ENCODE data around the gene BTN3A1.
A peak's percentile ranks its signal among the peaks of the same experiment; 100 is the strongest.
"Not testable (repeated sequence)": the region's sequence is repeated elsewhere in the genome, so short reads cannot be mapped to it uniquely, and the experiment has no call there.

Gene BTN3A1

DNA sequence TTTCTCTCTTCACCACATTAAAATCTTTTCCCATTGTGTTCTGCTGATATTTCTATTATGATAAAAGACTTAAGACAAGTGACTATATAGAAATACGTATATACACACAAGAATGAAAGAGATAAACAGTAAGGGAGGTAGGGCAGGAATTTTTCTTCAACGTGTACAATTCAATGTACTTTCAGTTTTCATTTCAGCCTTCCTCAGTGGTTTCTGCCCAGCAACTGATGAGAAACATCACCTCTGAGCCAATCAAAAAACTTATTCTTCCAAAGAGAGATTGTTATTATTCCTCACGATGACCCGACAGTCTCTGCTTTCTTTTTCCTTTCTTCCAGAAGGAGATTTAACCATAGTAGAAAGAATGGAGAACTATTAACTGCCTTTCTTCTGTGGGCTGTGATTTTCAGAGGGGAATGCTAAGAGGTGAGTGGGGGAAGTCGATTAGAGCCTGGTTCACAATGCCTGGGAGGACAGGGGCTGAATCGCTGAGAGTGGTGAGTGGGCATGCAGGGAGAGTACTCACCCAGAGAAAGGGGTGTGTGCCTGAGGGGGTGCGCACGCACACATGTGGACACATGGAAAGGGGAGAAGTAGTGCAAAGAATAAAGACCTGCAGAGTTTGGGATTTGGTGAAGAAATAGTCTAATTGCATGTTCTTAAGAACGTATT lies at the start of gene BTN3A1:
Gene BTN3A1, plus strand, starts transcription at position 289 of the 672 bp plus-strand sequence. CDS start 3,289 bp downstream, outside the sequence.
- DNase-seq: peak; percentile 69 to 88

DNA sequence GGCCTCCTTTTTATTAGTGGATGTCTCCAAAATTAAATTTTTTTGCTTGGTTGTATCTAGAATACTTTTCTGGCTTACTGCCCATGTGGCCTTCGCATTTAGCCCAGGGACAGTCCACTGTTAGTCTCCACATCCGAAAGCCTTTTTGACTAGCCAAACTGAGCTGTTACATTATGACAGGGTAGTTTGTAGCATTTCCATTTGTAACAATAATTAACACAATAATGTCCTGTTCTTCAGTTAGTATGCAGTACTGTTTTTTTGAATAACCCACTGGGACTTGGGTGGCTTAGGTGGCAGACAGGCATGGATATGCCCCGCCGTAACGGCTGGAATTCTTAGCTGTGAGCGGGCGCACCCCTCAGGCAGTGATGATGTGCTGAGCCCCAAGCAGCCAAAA lies 49.8 kb upstream of the BTN3A1 start:
- no peak for DNase-seq

DNA sequence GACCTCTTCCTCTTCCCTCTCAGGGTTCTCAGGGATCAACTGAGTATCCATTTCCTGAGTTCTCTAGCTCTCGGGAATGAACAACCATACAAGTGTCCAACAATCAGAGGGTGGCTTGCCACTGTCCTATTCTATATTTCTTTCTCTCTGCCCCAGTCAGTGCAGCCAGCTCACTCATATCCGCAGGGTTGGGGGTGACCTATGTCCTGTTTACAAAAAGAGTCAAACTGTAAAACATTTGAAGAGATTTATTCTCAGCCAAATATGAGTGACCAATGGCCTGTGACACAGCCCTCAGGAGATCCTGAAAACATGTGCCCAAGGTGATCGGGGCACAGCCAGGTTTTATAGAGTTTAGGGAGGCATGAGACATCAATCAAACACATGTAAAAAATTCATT lies 47.9 kb upstream of the BTN3A1 start:
- no peak for DNase-seq

DNA sequence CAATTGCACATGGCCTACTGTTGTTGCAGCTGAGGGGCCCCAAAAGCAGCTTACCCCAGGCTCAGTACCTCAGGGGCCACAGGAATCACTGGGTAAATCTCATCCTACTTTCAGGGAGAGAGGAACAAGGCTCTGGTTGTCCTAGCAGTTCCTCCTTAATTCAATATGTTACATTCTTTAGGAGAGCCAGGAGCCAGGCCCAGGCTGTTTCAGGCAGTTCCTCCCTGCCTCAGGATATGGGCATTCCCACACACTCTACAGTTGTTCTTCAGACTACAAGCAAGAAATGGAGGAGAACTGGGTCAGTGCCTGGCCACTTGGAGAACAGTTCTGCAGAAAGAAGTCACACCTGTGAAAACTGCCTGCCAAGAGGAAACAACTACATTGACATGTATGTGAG lies 46.7 kb upstream of the BTN3A1 start:
- no peak for DNase-seq

DNA sequence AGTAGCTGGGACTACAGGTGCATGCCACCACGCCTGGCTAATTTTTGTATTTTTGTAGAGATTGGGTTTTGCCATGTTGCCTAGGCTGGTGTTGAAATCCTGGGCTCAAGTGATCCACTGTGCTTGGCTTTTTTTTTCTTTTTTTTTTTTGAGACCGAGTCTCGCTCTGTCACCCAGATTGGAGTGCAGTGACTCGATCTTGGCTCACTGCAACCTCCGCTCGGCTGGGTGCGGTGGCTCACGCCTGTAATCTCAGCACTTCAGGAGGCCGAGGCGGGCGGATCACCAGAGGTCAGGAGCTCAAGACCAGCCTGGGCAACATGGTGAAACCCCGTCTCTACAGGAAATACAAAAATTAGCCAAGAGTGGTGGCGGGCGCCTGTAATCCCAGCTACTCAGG lies 44.5 kb upstream of the BTN3A1 start:
- not testable (repeated sequence) for DNase-seq

DNA sequence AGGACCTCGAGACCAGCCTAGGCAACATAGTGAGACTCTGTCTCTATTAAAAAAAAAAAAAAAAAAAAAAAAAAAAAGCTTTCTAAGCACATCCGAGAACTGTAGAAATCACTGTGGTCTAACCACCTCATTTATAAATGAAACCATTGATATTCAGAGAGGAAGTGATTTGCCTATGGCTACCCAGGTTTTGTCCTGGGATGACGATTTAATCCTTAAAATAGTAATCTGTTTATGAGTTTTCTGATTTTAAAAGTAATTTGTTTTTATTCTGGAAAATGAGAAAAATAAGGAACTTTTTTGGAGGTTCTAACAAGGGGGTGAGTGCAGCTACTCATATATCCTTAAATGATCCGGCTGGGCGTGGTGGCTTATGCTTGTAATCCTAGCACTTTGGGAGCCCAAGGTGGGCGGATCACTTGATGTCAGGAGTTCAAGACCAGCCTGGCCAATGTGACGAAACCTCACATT lies 43.5 kb upstream of the BTN3A1 start:
- DNase-seq: peak in 1 of 2 donors; percentile 37

DNA sequence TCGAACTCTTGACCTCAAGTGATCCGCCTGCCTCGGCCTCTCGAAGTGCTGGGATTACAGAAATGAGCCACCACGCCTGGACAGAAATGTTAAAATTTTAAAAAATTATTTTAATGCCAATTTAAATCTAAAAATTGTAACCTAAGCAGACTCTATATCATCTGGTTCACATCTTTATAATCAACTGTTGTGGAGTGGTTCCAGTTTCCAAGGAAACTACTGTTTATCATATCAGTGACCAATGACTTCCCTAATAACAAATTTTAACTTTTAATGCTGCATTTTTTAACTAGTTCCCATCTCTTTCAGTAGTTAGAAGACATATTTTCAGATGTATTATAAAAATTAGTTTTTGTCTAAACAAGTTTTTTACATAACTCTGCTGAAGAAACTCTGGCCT lies 42.3 kb upstream of the BTN3A1 start:
- DNase-seq: no peak

DNA sequence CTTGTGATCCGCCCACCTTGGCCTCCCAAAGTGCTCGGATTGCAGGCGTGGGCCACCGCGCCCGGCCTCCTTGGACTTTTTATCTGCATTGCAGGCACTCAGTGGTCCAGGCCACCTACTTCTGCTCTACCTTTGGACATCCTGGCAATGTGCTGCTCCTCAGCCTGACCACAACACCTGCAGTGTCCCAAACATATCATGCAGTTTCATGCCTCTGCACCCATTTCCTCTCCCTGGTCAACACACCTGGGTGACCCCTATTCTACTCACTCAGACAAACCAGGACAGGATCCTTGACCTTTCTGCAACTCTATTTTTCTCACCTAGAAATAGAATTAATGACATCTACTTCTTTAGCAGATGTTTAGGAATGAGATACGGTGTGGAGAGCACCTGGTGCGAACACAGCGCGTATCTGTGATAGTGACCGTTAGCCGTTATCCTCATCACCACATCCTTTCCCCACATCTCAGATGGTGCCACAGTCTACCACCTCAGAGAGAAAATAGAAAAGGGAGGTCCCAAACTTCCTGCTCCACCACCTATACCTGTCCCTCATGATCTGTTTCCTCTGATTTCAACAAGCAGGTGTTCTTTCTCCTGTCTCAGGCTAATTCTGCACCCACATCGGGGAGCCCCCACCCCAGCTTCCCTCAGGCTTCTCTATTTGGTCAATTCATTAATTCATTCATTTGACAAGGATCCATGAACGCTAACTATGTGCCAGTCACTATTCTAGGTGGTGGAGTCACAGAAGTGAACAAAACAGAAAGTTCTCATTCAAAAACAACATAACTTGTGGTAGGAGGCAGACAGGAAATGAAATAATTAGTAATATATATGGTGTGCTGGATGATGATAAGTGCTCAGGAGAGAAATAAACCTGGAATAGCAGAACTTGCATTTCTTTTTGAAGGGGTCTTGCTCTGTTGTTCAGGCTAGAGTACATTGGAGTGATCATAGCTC lies 41.3 kb upstream of the BTN3A1 start:
- DNase-seq: peak in 1 of 2 donors; percentile 50

DNA sequence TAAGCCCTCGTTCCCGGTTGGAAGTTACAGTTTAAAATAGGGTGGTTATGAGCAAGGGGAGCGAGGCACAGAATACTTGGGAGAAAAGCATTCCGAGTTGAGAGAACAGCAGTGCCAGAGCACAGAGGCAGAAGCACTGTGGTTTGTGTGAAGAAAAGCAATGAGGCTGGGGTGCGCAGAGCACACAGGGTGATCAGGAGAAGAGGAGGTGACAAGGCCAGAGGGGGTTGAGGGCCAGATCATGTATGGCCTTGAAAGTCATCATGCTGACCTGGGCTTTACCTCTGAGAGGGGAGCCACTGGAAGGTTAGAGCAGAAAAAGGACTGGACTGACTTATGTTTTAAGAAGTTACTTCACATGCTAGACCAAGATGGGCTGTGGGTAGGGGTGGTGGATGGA lies 40.5 kb upstream of the BTN3A1 start:
- no peak for DNase-seq

DNA sequence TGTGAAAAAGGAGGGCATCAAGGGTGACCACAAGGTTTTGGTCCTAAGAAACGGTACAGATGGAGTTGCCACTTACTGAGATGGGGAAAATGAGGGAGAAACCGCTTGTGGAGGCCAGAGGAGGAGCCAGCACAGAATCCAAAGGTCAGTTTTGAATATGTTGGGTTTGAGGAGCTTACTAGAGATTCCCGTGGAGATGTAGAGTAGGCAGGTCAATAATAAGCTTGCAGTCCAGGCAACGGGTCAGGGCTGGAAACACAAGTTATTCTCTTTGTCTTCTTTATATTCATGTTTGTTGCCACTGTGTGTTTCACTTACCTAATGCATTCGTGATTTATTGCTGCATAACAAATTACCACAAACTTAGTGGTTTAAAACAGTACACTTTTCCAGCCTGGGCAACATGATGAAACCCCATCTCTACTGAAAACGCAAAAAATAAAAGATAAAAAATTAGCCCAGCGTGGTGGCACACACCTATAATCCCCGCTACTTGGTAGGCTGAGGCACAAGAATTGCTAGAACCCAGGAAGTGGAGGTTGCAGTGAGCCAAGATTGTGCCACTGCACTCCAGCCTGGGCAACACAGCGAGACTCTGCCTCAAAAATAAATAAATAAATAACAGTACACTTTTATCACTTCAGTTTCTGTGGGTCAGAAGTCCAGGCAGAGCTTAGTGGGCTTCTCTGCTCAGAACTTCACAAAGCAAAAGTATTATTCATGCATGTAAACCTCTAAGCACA lies 39.8 kb upstream of the BTN3A1 start:
- DNase-seq: no peak

DNA sequence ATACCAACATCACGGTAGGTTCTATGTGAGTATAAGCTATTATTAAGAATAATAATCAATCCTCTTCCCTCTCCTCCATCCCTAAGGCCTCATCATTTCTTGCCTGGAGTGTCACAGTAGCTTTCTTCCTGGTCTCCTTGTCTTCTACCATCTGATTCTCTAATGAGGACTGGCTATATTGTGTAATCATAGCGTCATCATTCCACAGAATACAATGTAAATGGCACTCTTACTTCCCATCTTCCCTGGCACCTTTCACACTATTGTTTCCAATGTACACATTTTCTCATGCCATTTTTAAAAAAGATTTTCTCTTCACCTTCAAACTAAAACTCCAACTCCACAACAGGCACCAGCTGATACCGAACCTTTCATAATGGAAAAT lies 39.2 kb upstream of the BTN3A1 start:
- DNase-seq: no peak

DNA sequence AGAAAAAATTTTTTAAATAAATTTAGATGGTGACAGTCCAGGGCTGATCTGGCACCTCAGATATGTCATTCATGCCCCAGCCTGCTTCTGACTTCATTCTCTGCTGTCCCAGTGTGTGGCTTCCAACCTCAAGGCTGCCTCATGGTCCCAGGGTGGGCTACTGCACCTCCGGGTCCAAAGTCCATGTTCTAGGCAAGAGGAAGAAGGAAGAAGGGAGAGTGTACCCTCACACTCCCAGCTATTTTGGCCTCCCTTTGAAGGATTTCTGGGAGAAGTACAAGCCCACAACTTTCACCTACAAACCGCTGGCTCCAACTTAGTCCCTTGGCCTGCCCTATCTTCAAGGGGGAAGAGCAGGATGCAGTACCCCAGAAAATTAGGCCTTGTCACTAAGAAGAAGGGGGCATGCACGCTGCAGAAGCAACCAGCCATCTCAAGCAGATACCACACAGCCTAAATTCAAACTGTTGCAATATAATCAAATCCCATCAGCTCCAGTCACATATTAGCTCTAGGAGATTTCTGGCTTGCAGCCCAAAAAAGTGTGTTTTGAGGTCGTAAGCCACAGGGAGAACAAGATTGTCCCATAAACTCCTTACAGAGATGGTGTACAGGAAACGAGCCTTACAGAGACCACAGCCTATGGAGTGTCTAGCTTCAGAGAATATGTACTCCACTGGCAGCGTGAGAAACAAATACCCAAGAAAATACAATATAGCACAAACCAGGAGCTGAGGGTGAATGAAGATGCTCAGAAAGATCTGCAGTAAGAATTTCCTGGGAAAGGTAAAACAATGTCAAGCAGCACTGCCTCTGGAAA lies 38.0 kb upstream of the BTN3A1 start:
- peak in 1 of 2 donors; percentile 43 for DNase-seq

DNA sequence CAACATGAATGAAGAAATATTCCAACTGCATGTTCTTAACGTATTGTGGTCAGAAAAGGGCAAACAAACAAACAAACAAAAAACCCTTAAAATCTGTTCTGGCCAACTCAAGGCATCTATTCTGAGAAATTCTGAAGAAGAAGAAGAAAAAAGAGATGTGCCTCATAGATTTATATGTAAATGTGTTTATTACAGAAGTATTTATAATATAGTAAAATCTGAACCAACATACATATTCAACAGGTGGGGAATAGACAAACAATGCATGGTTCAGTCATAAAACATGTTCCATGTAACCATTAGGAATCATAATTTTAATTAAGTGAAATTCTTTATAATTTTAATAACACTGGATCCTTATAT lies 36.5 kb upstream of the BTN3A1 start:
- DNase-seq: no peak

DNA sequence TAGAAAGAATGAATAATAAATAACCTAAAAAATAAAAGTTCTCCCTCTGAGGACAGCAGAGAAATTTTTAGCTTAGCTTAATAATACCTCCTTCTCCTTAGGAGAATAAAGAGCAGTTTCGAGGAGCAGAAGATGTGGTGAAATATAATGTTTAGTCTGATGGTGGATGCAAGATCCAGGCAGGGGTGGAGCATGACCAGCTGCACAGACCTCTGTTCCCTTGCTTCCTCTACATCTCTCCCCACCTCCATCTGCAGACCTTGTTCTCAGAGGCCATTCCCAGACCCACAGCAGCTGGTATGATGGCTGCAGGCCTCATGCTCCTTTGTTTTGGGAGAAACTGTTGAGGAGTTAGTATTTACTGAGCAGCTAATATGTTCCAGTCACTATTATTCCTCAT lies 35.6 kb upstream of the BTN3A1 start:
- no peak for DNase-seq

DNA sequence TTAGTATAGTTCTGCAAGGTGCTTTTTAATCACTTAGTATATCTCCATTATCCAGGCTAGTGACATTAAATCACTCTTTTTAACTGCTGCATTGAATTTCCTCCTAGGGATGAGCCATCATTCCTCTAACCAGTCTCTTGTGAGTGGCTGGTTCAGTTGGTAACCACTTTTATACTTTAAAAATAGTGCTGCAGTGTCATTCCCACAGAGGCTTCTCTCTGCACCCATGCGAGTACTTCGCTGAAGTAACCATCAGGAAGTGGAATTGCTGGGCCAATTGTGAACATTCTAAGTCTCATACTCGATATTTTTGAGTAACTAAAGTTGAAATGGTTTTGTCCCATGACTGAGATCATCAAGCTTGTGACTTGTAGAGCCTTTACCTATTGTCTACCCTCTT lies 35.0 kb upstream of the BTN3A1 start:
- DNase-seq: peak in 1 of 2 donors; percentile 32

DNA sequence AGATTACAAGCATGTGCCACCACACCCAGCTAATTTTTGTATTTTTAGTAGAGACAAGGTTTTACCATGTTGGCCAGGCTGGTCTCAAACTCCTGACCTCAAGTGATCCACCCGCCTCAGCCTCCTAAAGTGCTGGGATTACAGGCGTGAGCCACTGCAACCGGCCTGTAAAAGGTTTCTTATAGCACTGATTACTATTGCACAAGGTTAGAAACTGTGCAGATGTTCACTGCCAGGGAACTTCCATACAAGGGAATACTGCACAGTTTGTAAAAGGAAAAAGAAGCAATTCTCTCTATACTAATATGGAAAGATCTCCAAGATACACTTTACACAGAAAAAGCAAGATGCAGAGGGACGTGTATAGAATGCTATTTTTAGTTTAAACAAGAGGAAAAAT lies 30.3 kb upstream of the BTN3A1 start:
- DNase-seq: not testable (repeated sequence)

DNA sequence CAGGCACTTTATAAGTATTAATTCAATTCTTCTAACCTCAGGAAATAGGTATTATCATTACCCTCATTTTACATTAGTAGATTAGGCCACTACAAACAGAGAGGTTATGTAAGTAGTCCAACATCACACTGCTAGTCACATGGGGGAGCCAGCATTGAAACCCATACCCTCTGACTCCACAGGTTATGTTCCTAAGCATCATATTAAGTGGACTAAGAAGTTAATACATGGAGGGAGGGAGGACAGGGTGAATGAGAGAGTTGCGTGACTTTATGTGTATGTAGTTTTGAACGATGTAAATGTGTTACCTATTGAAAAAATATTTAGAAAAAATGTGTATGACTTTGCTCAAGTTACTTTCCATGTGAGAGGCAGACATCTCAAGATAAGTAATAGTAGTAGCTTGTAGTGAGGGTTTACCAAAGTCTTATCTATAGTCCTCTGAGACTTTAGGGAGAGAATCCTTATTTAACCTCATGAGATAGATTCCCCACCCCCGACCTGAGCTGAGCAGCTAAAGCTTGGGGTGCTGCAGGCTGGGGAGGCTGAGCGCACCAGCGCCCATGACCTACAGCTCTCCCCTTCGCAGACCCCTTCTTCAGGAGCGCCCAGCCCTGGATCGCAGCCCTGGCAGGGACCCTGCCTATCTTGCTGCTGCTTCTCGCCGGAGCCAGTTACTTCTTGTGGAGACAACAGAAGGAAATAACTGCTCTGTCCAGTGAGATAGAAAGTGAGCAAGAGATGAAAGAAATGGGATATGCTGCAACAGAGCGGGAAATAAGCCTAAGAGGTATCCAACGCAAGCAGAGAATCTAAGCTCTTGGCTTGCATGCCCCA lies 29.5 kb upstream of the BTN3A1 start:
- no peak for DNase-seq

DNA sequence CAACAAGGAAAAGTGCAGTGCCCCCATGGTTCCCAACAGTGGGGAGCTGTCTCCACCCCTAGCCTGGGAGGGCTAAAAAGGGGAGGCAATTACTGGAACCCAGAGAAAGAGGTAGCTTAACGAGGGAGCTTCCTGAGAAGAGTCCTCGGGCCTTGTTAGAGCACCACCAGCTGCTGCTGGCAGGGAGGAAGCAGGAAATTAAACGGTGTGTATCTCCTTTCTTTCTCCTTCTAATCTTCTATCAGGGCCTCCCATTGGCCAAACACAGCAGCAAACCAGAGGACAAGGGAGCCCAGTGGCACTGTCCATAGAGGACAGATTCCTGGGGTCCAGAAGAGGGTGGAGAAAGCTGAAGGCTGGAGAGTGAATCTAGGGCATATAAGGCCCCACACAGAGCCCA lies 26.8 kb upstream of the BTN3A1 start:
- DNase-seq: no peak

DNA sequence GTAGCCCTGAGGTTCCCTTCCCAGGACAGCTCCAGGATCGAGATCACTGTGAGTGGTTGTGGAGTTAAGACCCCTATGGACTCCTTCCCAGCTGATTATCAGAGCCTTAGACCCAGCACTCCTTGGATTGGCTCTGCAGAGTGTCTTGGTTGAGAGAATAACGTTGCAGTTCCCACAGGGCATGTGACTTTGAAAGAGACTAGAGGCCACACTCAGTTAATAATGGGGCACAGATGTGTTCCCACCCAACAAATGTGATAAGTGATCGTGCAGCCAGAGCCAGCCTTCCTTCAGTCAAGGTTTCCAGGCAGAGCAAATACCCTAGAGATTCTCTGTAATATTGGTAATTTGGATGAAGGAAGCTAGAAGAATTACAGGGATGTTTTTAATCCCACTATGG lies 24.4 kb upstream of the BTN3A1 start:
- no peak for DNase-seq

DNA sequence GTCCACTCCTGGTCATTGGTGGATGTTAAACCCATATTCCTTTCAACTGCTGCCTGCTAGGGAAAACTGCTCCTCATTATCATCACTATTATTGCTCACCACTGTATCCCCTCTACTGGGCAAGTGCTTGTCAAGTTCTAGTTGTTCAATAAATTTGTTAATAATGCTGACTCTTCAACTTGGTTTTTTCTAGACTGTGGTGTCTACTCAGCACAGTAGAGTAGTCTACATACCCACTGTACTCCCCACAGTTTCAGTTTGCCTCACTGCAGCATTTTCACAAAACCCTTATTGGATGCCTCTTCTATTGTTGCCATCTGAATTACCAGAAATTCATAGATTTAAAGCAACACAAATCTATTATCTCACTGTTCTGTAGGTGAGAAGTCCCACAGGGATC lies 23.9 kb upstream of the BTN3A1 start:
- DNase-seq: not testable (repeated sequence)

DNA sequence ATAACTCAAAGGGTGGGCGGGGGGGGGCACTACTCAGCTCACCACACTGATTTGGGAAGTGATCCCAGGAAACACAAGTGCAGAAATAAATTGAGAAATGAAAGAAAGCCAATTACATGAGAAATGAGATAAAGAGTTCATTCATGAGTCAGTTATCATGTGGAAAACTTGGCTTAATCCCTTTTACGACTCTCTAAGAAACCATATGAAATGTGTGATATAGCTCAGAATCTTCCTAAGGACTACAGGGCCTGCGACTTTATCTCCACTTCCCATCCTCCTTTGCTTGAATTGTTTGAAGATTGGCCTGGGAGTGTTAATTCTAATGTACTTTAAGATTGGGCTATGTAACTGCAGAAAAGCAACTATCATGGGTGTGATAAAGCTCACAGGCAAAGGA lies 22.8 kb upstream of the BTN3A1 start:
- no peak for DNase-seq

DNA sequence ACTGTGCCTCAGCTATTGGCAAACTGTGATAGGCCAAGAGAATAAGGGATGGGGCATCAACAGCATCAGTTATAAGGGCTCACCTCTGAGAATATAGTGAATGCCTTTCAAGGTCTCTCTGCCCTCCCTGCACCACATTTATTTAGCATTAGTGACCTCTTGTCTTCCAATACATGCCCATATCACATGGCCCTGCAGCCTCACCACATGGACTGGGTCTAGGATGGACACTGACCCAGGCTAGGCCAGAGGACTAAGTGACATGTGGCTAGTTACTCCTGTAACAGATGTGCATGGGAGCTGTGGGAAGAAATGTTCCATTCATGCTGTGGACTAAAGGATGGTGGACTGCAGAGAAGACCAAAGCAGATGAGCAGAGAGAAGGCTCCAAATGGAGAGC lies 22.3 kb upstream of the BTN3A1 start:
- DNase-seq: no peak
